Fibroblast of lung (primary cell): ENCODE results near the gene LIAS. TPM values are rescaled to one million over a fixed set of nuclear protein-coding genes. Genes with fewer than 3 reads are reported as not detected.
"Not testable (repeated sequence)": the region's sequence is repeated elsewhere in the genome, so short reads cannot be mapped to it uniquely, and the experiment has no call there.

Experiments
- DNase-seq, 2 donors: peaks; one replicate each; pipeline versions ENCODE4 v3.0.0 to v3.0.0-alpha.2; 2010; ENCODE audit warnings: low read depth in 2 of 2
- H2AFZ ChIP-seq: 2 replicates; pipeline ENCODE4 v1.5.1; 2012; ENCODE audit warnings: low read length, control low read depth, inconsistent platforms
- H3K27ac ChIP-seq: 2 replicates; pipeline ENCODE4 v1.5.1; 2011; ENCODE audit warnings: low read length, control low read depth; ENCODE audit not compliant: insufficient read depth
- H3K27me3 ChIP-seq: 2 replicates; pipeline ENCODE4 v1.5.1; 2011; ENCODE audit warnings: mild to moderate bottlenecking, low read length; ENCODE audit not compliant: control insufficient read depth, insufficient read depth
- H3K36me3 ChIP-seq: 2 replicates; pipeline ENCODE4 v1.5.1; 2011; ENCODE audit warnings: low read length; ENCODE audit not compliant: control insufficient read depth, insufficient read depth
- H3K4me1 ChIP-seq: 2 replicates; pipeline ENCODE4 v1.5.1; 2011; ENCODE audit warnings: low read length; ENCODE audit not compliant: control insufficient read depth, insufficient read depth; ENCODE audit errors: extremely low read depth
- H3K4me2 ChIP-seq: 2 replicates; pipeline ENCODE4 v1.5.1; 2011; ENCODE audit warnings: low read length, control low read depth; ENCODE audit not compliant: insufficient read depth; ENCODE audit errors: extremely low read depth
- H3K4me3 ChIP-seq, 4 experiments: fragments of 200-600 bp in 1 of 4; sonication (generic) in 1 of 4; replicated peaks in 1 of 4; 2 replicates each; pipeline ENCODE4 v1.5.1; 2011 to 2016; ENCODE audit warnings: low read length in 4 of 4, low read depth in 3 of 4, mild to moderate bottlenecking in 3 of 4, control low read depth in 2 of 4, inconsistent platforms in 1 of 4, mixed read lengths in 1 of 4; ENCODE audit not compliant: insufficient read depth in 1 of 4; ENCODE audit errors: control extremely low read depth in 1 of 4
- H3K79me2 ChIP-seq: 2 replicates; pipeline ENCODE4 v1.5.1; 2012; ENCODE audit warnings: mild to moderate bottlenecking, low read length, inconsistent platforms; ENCODE audit not compliant: control insufficient read depth, insufficient read depth
- H3K9ac ChIP-seq: 2 replicates; pipeline ENCODE4 v1.5.1; 2011; ENCODE audit warnings: mild to moderate bottlenecking, low read length, control low read depth; ENCODE audit not compliant: insufficient read depth
- H3K9me3 ChIP-seq: 2 replicates; pipeline ENCODE4 v1.5.1; 2012; ENCODE audit warnings: low read depth, low read length; ENCODE audit not compliant: control insufficient read depth, insufficient read depth
- H4K20me1 ChIP-seq: 2 replicates; pipeline ENCODE4 v1.5.1; 2011; ENCODE audit warnings: low read length; ENCODE audit not compliant: control insufficient read depth, insufficient read depth; ENCODE audit errors: extremely low read depth
- CTCF ChIP-seq, 2 donors: IDR thresholded peaks in 1 of 2; conservative IDR thresholded peaks in 1 of 2; 1 replicate in 1 of 2; 2 replicates in 1 of 2; pipeline ENCODE4 v1.5.1; 2011 to 2012; ENCODE audit warnings: low read length in 2 of 2, control low read depth in 1 of 2, inconsistent platforms in 1 of 2, low read depth in 1 of 2, mild to moderate bottlenecking in 1 of 2
- EZH2 ChIP-seq: IDR thresholded peaks from 2 replicates; pipeline ENCODE4 v1.5.1; 2012; ENCODE audit warnings: low read length, control low read depth, mild to moderate bottlenecking; ENCODE audit errors: missing control alignments
- polyA minus RNA-seq: library from RNA; depleted of rRNA, polyadenylated mRNA; stranded (reverse); fragments of >200 nt; gene quantifications from 2 replicates; pipeline ENCODE4 v1.2.3, GENCODE V29; 2011; ENCODE audit warnings: low replicate concordance
- polyA plus RNA-seq, 2 donors: library from polyadenylated mRNA; depleted of rRNA in 1 of 2; stranded (reverse) in 1 of 2; unstranded in 1 of 2; fragments of >200 nt; gene quantifications; 2 replicates each; pipeline ENCODE4 v1.2.1, GENCODE V29; 2011 to 2012; ENCODE audit warnings: missing spikeins in 1 of 2
- total RNA-seq: library from RNA; depleted of rRNA; stranded (reverse); fragments of >200 nt; gene quantifications from 2 replicates; pipeline ENCODE4 v1.2.1, GENCODE V29; 2014

The LIAS gene
- total RNA-seq: 8.0 and 8.6 TPM in 2 replicates
- polyA plus RNA-seq: 7.1 and 9.6 TPM in 2 replicates
- 5.4 and 5.5 TPM in 2 replicates for polyA plus RNA-seq (2012)
- 0.55 TPM in 1 of 2 replicates, not detected in the other for polyA minus RNA-seq

- H3K9ac ChIP-seq: peak within 1 kb of the TSS; percentile 98
- peak within 1 kb of the TSS; percentile 85 to 100 (median 96) for H3K4me3 ChIP-seq
- peaks cover 6% of the 10 kb centered on the region for H3K36me3 ChIP-seq
- TF ChIP-seq EZH2 (no peak), CTCF (conservative IDR thresholded peaks at IDR 0.05 in 1 of 2, IDR thresholded peaks at IDR 0.05 in 1 of 2; ENCODE audit: low read depth in 1 of 2, low read length in 2 of 2) (no peak)
- peaks cover 39% of the 10 kb centered on the region for H3K79me2 ChIP-seq
- peak within 1 kb of the TSS; percentile 96 for H2AFZ ChIP-seq
- peaks cover 10% of the 10 kb centered on the region for H3K4me1 ChIP-seq
- peak; percentile 99 to 100 for DNase-seq
- peak within 1 kb of the TSS; percentile 98 for H3K4me2 ChIP-seq
- H4K20me1 ChIP-seq: peaks cover 1% of the 10 kb centered on the region
- H3K27me3 ChIP-seq: no peaks in the 10 kb centered on the region
- H3K9me3 ChIP-seq: no peaks in the 10 kb centered on the region
- H3K27ac ChIP-seq: peak within 1 kb of the TSS; percentile 95
Measured at GRCh38 chr4:39458505-39459300, at the start of gene LIAS, which contains the start of gene RPL9. Gene LIAS, plus strand, starts transcription at chr4:39459056. Its CDS starts 62 bp downstream, at chr4:39459118. Gene RPL9, minus strand, starts transcription at chr4:39458922. Its CDS starts 483 bp downstream, at chr4:39458439.

GRCh38 chr4:39410415-39410814 lies 48.4 kb upstream of the LIAS start:
- Histone ChIP-seq H3K27ac (no peak overlapping the region), H3K4me1 (no peaks in the 10 kb centered on the region), H3K27me3 (no peaks in the 10 kb centered on the region), H4K20me1 (no peaks in the 10 kb centered on the region), H3K9me3 (no peaks in the 10 kb centered on the region), H2AFZ (peak overlapping the region; percentile 65), H3K79me2 (no peaks in the 10 kb centered on the region), H3K4me3 (no peak overlapping the region), H3K4me2 (no peak overlapping the region), H3K9ac (no peak overlapping the region), H3K36me3 (no peaks in the 10 kb centered on the region)
- DNase-seq: peak in 1 of 2 donors; percentile 25
- TF ChIP-seq EZH2 (no peak), CTCF (conservative IDR thresholded peaks at IDR 0.05 in 1 of 2, IDR thresholded peaks at IDR 0.05 in 1 of 2; ENCODE audit: low read depth in 1 of 2, low read length in 2 of 2) (peak; percentile 6 to 29)

- H2AFZ ChIP-seq, H3K36me3 ChIP-seq, H3K4me3 ChIP-seq, H4K20me1 ChIP-seq, H3K27ac ChIP-seq, H3K79me2 ChIP-seq, H3K4me1 ChIP-seq, H3K4me2 ChIP-seq, H3K27me3 ChIP-seq, DNase-seq, H3K9me3 ChIP-seq, H3K9ac ChIP-seq: not testable (repeated sequence)
Measured at GRCh38 chr4:39411561-39411960, 47.3 kb upstream of the LIAS start.
